Stimulated activated naive B cell treated with anti-CD40 and anti-IgM and Interleukin-4, amounts not matched to agents 10 μg/mL and 1 μg/mL and 100 μg/mL, for 72 hours (primary cell): ENCODE results near the gene CKAP2.
"Not testable (repeated sequence)": the region's sequence is repeated elsewhere in the genome, so short reads cannot be mapped to it uniquely, and the experiment has no call there.

ENCODE experiments used
- ATAC-seq, 2 donors: fragments of 150-1000 bp; cut with Tn5 transposase; replicated peaks; 2 replicates each; pipeline ENCODE4 v1.10.0; 2021; ENCODE audit warnings: moderate library complexity in 1 of 2
- DNase-seq: peaks from one replicate; pipeline ENCODE4 v3.0.0; 2021
- H3K27ac Mint-ChIP-seq: one replicate; pipeline ENCODE4 v1.8.0; 2022; ENCODE audit warnings: mild to moderate bottlenecking, mixed read lengths
- H3K27me3 Mint-ChIP-seq, 2 donors: one replicate each; pipeline ENCODE4 v1.8.0; 2022; ENCODE audit warnings: mixed read lengths in 2 of 2
- H3K36me3 Mint-ChIP-seq, 2 donors: one replicate each; pipeline ENCODE4 v1.8.0; 2022; ENCODE audit warnings: mixed read lengths in 2 of 2, mild to moderate bottlenecking in 1 of 2
- H3K4me1 Mint-ChIP-seq, 2 donors: one replicate each; pipeline ENCODE4 v1.8.0; 2022; ENCODE audit warnings: mixed read lengths in 2 of 2, mild to moderate bottlenecking in 1 of 2
- H3K4me3 Mint-ChIP-seq, 2 donors: one replicate each; pipeline ENCODE4 v1.8.0; 2022; ENCODE audit warnings: mild to moderate bottlenecking in 2 of 2, mixed read lengths in 2 of 2, moderate library complexity in 1 of 2
- H3K9me3 Mint-ChIP-seq, 2 donors: one replicate each; pipeline ENCODE4 v1.8.0; 2022; ENCODE audit warnings: mixed read lengths in 2 of 2, mild to moderate bottlenecking in 1 of 2

Gene CKAP2, protein sequence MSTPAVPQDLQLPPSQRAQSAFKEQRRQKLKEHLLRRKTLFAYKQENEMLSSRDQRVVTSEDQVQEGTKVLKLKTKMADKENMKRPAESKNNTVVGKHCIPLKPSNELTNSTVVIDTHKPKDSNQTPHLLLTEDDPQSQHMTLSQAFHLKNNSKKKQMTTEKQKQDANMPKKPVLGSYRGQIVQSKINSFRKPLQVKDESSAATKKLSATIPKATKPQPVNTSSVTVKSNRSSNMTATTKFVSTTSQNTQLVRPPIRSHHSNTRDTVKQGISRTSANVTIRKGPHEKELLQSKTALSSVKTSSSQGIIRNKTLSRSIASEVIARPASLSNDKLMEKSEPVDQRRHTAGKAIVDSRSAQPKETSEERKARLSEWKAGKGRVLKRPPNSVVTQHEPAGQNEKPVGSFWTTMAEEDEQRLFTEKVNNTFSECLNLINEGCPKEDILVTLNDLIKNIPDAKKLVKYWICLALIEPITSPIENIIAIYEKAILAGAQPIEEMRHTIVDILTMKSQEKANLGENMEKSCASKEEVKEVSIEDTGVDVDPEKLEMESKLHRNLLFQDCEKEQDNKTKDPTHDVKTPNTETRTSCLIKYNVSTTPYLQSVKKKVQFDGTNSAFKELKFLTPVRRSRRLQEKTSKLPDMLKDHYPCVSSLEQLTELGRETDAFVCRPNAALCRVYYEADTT

GRCh38 chr13:52454820-52455676, at the start of gene CKAP2:
Gene CKAP2, plus strand, starts transcription at chr13:52455478. Its CDS starts 79 bp downstream, at chr13:52455557.
- Mint-ChIP-seq H3K27me3 (no peaks in the 10 kb centered on the region), H3K27ac (peak within 1 kb of the TSS; percentile 99), H3K4me1 (peaks cover 12 to 28% of the 10 kb centered on the region in 2 donors), H3K9me3 (no peaks in the 10 kb centered on the region), H3K4me3 (peak within 1 kb of the TSS; percentile 76 to 99), H3K36me3 (peaks cover 0 to 3% of the 10 kb centered on the region in 2 donors)
- DNase-seq (peak; percentile 93), ATAC-seq (peak; percentile 82 to 83)

- peaks cover 5 to 19% of the 10 kb centered on the region in 2 donors for H3K36me3 Mint-ChIP-seq
- ATAC-seq = peak; percentile 62 to 75
- H3K27me3 Mint-ChIP-seq = peaks cover 12 to 15% of the 10 kb centered on the region in 2 donors
- peak within 1 kb of the TSS; percentile 59 for H3K27ac Mint-ChIP-seq
- peaks cover 11 to 20% of the 10 kb centered on the region in 2 donors for H3K4me1 Mint-ChIP-seq
- DNase-seq = no peak
- H3K9me3 Mint-ChIP-seq = peaks cover 0 to 3% of the 10 kb centered on the region in 2 donors
- H3K4me3 Mint-ChIP-seq = peak within 1 kb of the TSS; percentile 78 to 90
Measured at GRCh38 chr13:52405767-52406494, 49.3 kb upstream of the CKAP2 start, which contains the start of gene THSD1. Gene THSD1, minus strand, starts transcription at chr13:52406172. Its CDS starts 3,572 bp downstream, at chr13:52402600.

DNA sequence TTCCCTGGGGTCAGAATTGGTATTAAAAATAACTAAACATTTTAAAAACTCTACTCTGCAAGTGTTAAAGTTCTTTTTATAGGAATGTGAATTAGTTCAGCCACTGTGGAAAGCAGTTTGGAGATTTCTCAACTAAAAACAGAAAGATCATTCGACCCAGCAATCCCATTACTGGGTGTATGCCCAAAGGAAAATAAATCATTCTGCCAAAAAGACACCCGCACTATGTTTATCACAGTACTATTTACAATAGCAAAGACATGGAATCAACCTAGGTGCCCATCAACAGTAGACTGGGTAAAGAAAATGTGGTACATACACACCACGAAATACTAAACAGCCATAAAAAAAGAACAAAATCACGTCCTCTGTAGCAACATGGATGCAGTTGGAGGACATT, 48.6 kb upstream of the CKAP2 start:
- H3K9me3 Mint-ChIP-seq = peaks cover 0 to 3% of the 10 kb centered on the region in 2 donors
- ATAC-seq = no peak
- H3K27ac Mint-ChIP-seq = no peak overlapping the region

DNA sequence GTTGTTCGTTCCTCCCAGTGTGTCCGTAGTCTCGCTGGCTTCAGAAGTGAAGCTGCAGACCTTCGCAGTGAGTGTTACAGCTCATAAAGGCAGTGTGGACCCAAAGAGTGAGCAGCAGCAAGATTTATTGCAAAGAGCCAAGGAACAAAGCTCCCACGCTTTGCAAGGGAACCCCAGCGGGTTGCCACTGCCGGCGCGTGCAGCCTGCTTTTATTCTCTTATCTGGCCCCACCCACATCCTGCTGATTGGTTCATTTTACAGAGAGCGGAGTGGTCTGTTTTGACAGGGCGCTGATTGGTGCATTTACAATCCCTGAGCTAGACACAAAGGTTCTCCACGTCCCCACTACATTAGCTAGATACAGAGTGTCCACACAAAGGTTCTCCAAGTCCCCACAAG, 47.8 kb upstream of the CKAP2 start:
- H3K27ac Mint-ChIP-seq, DNase-seq, ATAC-seq, H3K4me3 Mint-ChIP-seq, H3K9me3 Mint-ChIP-seq: not testable (repeated sequence)
- peaks cover 5 to 26% of the 10 kb centered on the region in 2 donors for H3K36me3 Mint-ChIP-seq
- peaks cover 13 to 20% of the 10 kb centered on the region in 2 donors for H3K4me1 Mint-ChIP-seq
- H3K27me3 Mint-ChIP-seq = peaks cover 12 to 15% of the 10 kb centered on the region in 2 donors

More for the DNA sequence above, 48.6 kb upstream of the CKAP2 start:
- H3K27me3 Mint-ChIP-seq = peaks cover 12 to 15% of the 10 kb centered on the region in 2 donors
- peaks cover 11 to 20% of the 10 kb centered on the region in 2 donors for H3K4me1 Mint-ChIP-seq
- H3K4me3 Mint-ChIP-seq = peak overlapping the region; percentile 65 to 90
- peaks cover 5 to 22% of the 10 kb centered on the region in 2 donors for H3K36me3 Mint-ChIP-seq
- DNase-seq = no peak

- H3K4me1 Mint-ChIP-seq = peaks cover 13 to 20% of the 10 kb centered on the region in 2 donors
- H3K9me3 Mint-ChIP-seq, ATAC-seq, DNase-seq, H3K27ac Mint-ChIP-seq, H3K4me3 Mint-ChIP-seq: not testable (repeated sequence)
- H3K27me3 Mint-ChIP-seq = peaks cover 9 to 15% of the 10 kb centered on the region in 2 donors
- H3K36me3 Mint-ChIP-seq = peaks cover 7 to 26% of the 10 kb centered on the region in 2 donors
Measured at GRCh38 chr13:52408071-52408658, 47.1 kb upstream of the CKAP2 start.

DNA sequence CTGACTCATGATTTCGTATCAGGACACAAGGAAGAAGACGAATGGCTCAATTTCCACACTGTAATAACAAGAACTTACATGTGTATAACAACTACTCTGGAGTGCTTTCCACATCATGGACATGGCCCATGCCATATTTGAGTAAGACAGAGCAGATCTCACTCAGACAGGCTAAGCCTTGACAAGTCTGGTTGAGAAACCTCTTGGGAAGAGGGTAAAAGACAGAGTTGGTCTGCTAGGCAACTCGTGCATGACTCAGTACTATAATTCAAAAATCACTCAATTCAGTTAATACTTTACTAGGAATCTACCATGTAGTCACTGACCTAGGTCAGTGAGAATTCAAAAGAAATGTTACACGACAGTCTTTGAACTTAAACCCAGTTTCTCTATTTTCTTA, 43.6 kb upstream of the CKAP2 start:
- Mint-ChIP-seq H3K36me3 (peaks cover 12 to 47% of the 10 kb centered on the region in 2 donors), H3K9me3 (peaks cover 0 to 3% of the 10 kb centered on the region in 2 donors), H3K4me3 (no peak overlapping the region), H3K27ac (peak overlapping the region; percentile 59), H3K27me3 (no peaks in the 10 kb centered on the region), H3K4me1 (peaks cover 0 to 3% of the 10 kb centered on the region in 2 donors)
- ATAC-seq (peak; percentile 77 to 88), DNase-seq (no peak)

DNA sequence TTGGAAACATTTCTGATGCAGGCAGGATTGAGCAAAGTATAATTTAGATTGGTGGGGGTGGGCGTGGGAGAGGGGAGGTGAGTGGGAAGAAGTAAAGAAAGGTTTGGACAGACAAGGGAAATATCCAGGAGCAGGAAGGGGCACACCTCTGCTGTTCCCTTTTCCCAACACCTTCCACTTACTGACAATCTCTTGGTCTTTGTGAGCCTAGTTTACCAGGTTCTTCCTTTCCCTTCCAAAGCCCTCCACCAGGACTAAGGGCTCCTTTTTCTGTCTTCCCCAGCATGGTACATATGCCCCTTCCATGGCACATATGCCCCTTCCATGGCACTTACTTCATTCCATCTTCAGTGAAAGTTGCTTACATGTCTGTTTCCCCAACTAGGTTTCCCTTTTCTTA, 43.1 kb upstream of the CKAP2 start:
- DNase-seq = no peak
- Mint-ChIP-seq H3K27ac (peak overlapping the region; percentile 59), H3K4me1 (peaks cover 0 to 3% of the 10 kb centered on the region in 2 donors), H3K27me3 (no peaks in the 10 kb centered on the region), H3K4me3 (no peak overlapping the region), H3K36me3 (peaks cover 16 to 46% of the 10 kb centered on the region in 2 donors), H3K9me3 (peaks cover 0 to 2% of the 10 kb centered on the region in 2 donors)
- no peak for ATAC-seq

DNA sequence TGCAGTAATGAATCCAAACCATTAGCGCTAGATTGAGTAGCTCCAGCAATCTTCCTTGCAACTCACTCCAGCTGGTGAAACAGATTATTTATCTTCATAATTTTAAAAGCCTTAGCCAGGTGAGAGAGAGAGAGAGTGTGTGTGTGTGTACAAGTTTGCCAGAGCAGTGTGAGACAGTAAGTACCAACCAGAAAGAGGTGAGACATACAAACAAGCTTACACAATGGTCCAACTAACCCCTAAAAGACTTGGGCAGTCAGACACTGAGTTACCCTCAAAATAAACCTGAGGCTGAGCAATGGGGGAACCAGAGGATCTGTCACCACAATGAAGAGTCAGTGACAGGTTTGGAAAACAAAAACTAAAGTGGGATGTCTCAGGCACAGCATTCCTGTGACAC, 41.2 kb upstream of the CKAP2 start:
- H3K36me3 Mint-ChIP-seq = peaks cover 14 to 45% of the 10 kb centered on the region in 2 donors
- peaks cover 0 to 3% of the 10 kb centered on the region in 2 donors for H3K4me1 Mint-ChIP-seq
- H3K9me3 Mint-ChIP-seq = no peaks in the 10 kb centered on the region
- no peak for ATAC-seq
- DNase-seq = no peak
- no peak overlapping the region for H3K4me3 Mint-ChIP-seq
- H3K27me3 Mint-ChIP-seq = no peaks in the 10 kb centered on the region
- H3K27ac Mint-ChIP-seq = no peak overlapping the region

DNA sequence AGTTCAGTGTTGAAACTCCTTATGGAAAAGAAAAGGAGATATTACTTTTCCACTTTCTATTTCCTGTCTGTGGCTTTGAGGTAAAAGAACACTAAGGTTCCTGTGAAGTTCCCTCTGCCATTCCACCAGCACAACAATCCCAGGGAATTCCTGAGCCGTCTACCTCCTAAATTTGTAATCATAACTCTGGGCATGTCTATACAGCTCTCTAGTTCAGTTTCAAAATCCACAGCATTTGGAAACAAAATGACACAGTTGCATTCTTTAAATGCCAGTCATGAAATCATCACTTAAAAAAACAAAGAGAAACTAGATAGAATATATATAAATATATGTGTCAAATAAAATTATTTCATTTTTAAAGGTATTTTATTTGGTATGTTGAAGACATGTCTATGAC, 40.3 kb upstream of the CKAP2 start:
- H3K9me3 Mint-ChIP-seq = no peaks in the 10 kb centered on the region
- H3K4me1 Mint-ChIP-seq = peaks cover 0 to 3% of the 10 kb centered on the region in 2 donors
- DNase-seq (no peak), ATAC-seq (no peak)
- H3K27ac Mint-ChIP-seq = no peak overlapping the region
- H3K4me3 Mint-ChIP-seq = no peak overlapping the region
- H3K27me3 Mint-ChIP-seq = no peaks in the 10 kb centered on the region
- H3K36me3 Mint-ChIP-seq = peaks cover 21 to 50% of the 10 kb centered on the region in 2 donors

DNA sequence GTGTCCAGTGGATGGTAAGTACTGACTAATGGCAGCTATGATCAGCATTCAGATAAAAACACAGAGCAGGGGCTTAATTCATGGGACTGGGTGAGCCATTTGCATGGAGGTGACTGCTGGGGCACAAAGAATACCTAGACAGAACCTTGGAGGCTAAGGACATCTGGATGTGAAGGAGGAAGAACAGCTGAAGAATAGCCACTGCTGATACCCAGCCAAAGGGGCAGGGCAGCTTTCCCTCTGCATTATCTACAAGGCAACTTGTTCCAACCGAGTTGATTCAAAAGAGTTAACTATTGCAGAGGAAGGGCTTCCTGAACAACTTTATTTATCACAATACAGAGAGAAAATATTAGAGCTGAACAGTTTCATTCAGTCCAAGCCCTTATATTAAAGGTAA, 36.2 kb upstream of the CKAP2 start:
- peaks cover 27 to 57% of the 10 kb centered on the region in 2 donors for H3K36me3 Mint-ChIP-seq
- DNase-seq (no peak), ATAC-seq (no peak)
- no peaks in the 10 kb centered on the region for H3K9me3 Mint-ChIP-seq
- H3K4me1 Mint-ChIP-seq = no peaks in the 10 kb centered on the region
- H3K27me3 Mint-ChIP-seq = no peaks in the 10 kb centered on the region
- H3K27ac Mint-ChIP-seq = no peak overlapping the region
- no peak overlapping the region for H3K4me3 Mint-ChIP-seq

DNA sequence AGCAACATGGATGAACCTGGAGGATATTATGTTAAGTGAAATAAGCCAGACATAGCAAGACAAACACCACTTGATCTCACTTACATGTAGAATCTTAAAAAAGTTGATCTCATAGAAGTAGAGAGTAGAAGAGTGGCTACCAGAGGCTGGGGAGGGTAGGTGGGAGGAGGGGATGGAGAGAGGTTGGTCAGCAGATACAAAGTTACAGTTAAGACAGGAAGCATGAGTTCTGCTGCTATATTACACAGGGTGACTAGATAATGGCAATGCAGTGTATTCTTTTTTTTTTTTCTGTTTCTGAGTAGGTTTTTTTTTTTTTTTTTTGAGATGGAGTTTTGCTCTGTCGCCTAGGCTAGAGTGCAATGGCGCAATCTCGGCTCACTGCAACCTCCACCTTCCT, 34.1 kb upstream of the CKAP2 start:
- ATAC-seq (no peak), DNase-seq (no peak)
- Mint-ChIP-seq H3K9me3 (no peaks in the 10 kb centered on the region), H3K27me3 (no peaks in the 10 kb centered on the region), H3K36me3 (peaks cover 31 to 55% of the 10 kb centered on the region in 2 donors), H3K4me1 (no peaks in the 10 kb centered on the region), H3K27ac (no peak overlapping the region), H3K4me3 (no peak overlapping the region)

DNA sequence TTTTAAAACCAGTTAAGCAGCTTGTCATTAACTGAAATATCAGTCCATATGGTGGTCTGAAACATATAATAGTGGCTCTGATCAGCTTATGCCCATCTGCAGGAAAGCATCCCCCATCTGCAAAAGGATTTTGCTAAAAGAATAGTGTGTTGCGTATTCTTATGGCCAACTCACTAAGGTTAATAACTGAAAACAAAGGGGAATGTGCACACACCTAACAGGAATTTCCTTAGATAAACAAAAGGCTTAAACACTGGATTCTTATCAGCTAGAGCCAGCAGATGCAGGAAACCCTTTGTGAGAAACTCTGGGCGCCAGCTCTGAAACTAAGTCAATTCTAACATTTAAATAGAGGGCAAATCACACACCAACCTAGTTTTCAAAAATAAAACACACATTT, 27.0 kb upstream of the CKAP2 start:
- peaks cover 0 to 6% of the 10 kb centered on the region in 2 donors for H3K4me1 Mint-ChIP-seq
- H3K4me3 Mint-ChIP-seq = no peak overlapping the region
- DNase-seq (no peak), ATAC-seq (no peak)
- H3K9me3 Mint-ChIP-seq = no peaks in the 10 kb centered on the region
- H3K36me3 Mint-ChIP-seq = peaks cover 23 to 40% of the 10 kb centered on the region in 2 donors
- no peak overlapping the region for H3K27ac Mint-ChIP-seq
- H3K27me3 Mint-ChIP-seq = no peaks in the 10 kb centered on the region

GRCh38 chr13:52432456-52432855, 22.8 kb upstream of the CKAP2 start:
- Mint-ChIP-seq H3K4me3 (no peak overlapping the region), H3K9me3 (no peaks in the 10 kb centered on the region), H3K4me1 (peaks cover 0 to 11% of the 10 kb centered on the region in 2 donors), H3K27me3 (no peaks in the 10 kb centered on the region), H3K27ac (no peak overlapping the region), H3K36me3 (peaks cover 18 to 38% of the 10 kb centered on the region in 2 donors)
- ATAC-seq (no peak), DNase-seq (no peak)
